HCT116 (cell line): ENCODE data around the gene TRIM64. TPM values are rescaled to one million over a fixed set of nuclear protein-coding genes. Genes with fewer than 3 reads are reported as not detected.
"Not testable (repeated sequence)": the region's sequence is repeated elsewhere in the genome, so short reads cannot be mapped to it uniquely, and the experiment has no call there.

Experiments used
- ATAC-seq: fragments of 200-7000 bp; cut with Tn5 transposase; 2 replicates; pipeline ENCODE4 v1.9.1; 2020; ENCODE audit warnings: mild to moderate bottlenecking, moderate library complexity
- Bru-seq: library from RNA; stranded (reverse); fragments of 400-500 nt; gene quantifications from one replicate; lab custom pipeline; 2021; lab: Mats Ljungman, UMichigan
- BruChase-seq, 2 experiments: library from RNA; stranded (reverse); fragments of 400-500 nt; gene quantifications; one replicate each; lab custom pipeline; 2021; lab: Mats Ljungman, UMichigan
- BruUV-seq: library from RNA; stranded (reverse); fragments of 400-500 nt; replicated peaks from 2 replicates; lab custom pipeline; 2021; lab: Mats Ljungman, UMichigan
- CTCF ChIA-PET: fragments of 300-600 bp; sonication (Branson Sonifier 250); formaldehyde crosslinking; loops from one replicate; lab custom pipeline; 2021; ENCODE audit warnings: antibody characterized with exemption; lab: Charles Lee
- POLR2A ChIA-PET: fragments of 300-600, 350-600 bp; sonication (Branson Sonifier 250); formaldehyde crosslinking; loops from one replicate; lab custom pipeline; 2021; ENCODE audit warnings: antibody characterized with exemption; lab: Charles Lee
- RAD21 ChIA-PET, 2 experiments: fragments of 300-600 bp; sonication (Branson Sonifier 250); formaldehyde crosslinking; loops; one replicate each; lab custom pipeline; 2023; ENCODE audit warnings: low total read pairs in 2 of 2; ENCODE audit not compliant: uncharacterized antibody in 2 of 2, unreplicated experiment in 2 of 2, low non-redundant PET in 1 of 2; lab: Charles Lee
- DNase-seq: peaks from one replicate; pipeline ENCODE4 v3.0.0-alpha.2; 2010; ENCODE audit warnings: low read depth, low spot score
- H2AFZ ChIP-seq: fragments of 200-600 bp; shearing (Covaris generic), sonication (generic); 2 replicates; pipeline ENCODE4 v1.6.1; 2017; ENCODE audit warnings: low read depth, mixed run types, mixed read lengths, antibody characterized with exemption, low read length; ENCODE audit not compliant: poor library complexity, severe bottlenecking
- H3K27ac ChIP-seq: 2 replicates; pipeline ENCODE4 v1.5.1; 2012; ENCODE audit warnings: low read depth, low read length
- H3K27me3 ChIP-seq: fragments of 200-600 bp; sonication (generic); 2 replicates; pipeline ENCODE4 v1.6.1; 2016; ENCODE audit warnings: mixed run types, low read length, mixed read lengths; ENCODE audit not compliant: insufficient read depth
- H3K36me3 ChIP-seq, 2 experiments: fragments of 200-500 bp in 1 of 2; fragments of 200-600 bp in 1 of 2; sonication (Bioruptor generic) in 1 of 2; sonication (generic) in 1 of 2; 2 replicates each; pipeline versions ENCODE4 v1.5.1 to v1.6.1; 2014 to 2016; ENCODE audit warnings: low read length in 2 of 2, inconsistent platforms in 1 of 2, mixed read lengths in 1 of 2, mixed run types in 1 of 2; ENCODE audit not compliant: insufficient read depth in 2 of 2, control insufficient read depth in 1 of 2
- H3K4me1 ChIP-seq, 2 experiments: fragments of 200-600 bp in 1 of 2; sonication (generic) in 1 of 2; 2 replicates each; pipeline versions ENCODE4 v1.5.1 to v1.6.1; 2012 to 2017; ENCODE audit warnings: low read length in 2 of 2, inconsistent platforms in 1 of 2, mild to moderate bottlenecking in 1 of 2, mixed read lengths in 1 of 2, mixed run types in 1 of 2, moderate library complexity in 1 of 2; ENCODE audit not compliant: insufficient read depth in 2 of 2, control insufficient read depth in 1 of 2
- H3K4me2 ChIP-seq: fragments of 200-600 bp; sonication (generic); 2 replicates; pipeline ENCODE4 v1.6.1; 2017; ENCODE audit warnings: mixed run types, low read length, mixed read lengths
- H3K4me3 ChIP-seq, 2 experiments: fragments of 200-600 bp in 1 of 2; sonication (generic) in 1 of 2; replicated peaks in 1 of 2; 2 replicates each; pipeline ENCODE4 v1.5.1; 2011 to 2016; ENCODE audit warnings: low read length in 2 of 2, control low read depth in 1 of 2, low read depth in 1 of 2, mild to moderate bottlenecking in 1 of 2, mixed read lengths in 1 of 2, mixed run types in 1 of 2
- H3K79me2 ChIP-seq: fragments of 200-600 bp; sonication (generic); 2 replicates; pipeline ENCODE4 v1.6.1; 2017; ENCODE audit warnings: mild to moderate bottlenecking, mixed run types, low read length, moderate library complexity, mixed read lengths; ENCODE audit not compliant: insufficient read depth
- H3K9ac ChIP-seq: fragments of 200-600 bp; sonication (generic); 2 replicates; pipeline ENCODE4 v1.6.1; 2016; ENCODE audit warnings: low read length, mixed read lengths
- H3K9me2 ChIP-seq: fragments of 200-600 bp; sonication (generic), shearing (Covaris generic); 2 replicates; pipeline ENCODE4 v1.6.1; 2017; ENCODE audit warnings: mixed run types, mild to moderate bottlenecking, moderate library complexity; ENCODE audit not compliant: insufficient read depth
- H3K9me3 ChIP-seq, 2 experiments: fragments of 200-500 bp in 1 of 2; fragments of 200-600 bp in 1 of 2; sonication (Bioruptor generic) in 1 of 2; sonication (generic) in 1 of 2; 2 replicates each; pipeline ENCODE4 v1.6.1; 2014 to 2017; ENCODE audit warnings: low read length in 2 of 2, mixed read lengths in 2 of 2, inconsistent platforms in 1 of 2, low read depth in 1 of 2, mild to moderate bottlenecking in 1 of 2, mixed run types in 1 of 2, moderate library complexity in 1 of 2; ENCODE audit not compliant: control insufficient read depth in 1 of 2, insufficient read depth in 1 of 2
- H4K20me1 ChIP-seq: fragments of 200-600 bp; sonication (generic), shearing (Covaris generic); 2 replicates; pipeline ENCODE4 v1.6.1; 2017; ENCODE audit warnings: mixed run types, mild to moderate bottlenecking, moderate library complexity; ENCODE audit not compliant: insufficient read depth
- CBX3 ChIP-seq: IDR thresholded peaks from 2 replicates; pipeline ENCODE4 v1.6.1; 2012; ENCODE audit warnings: low read depth
- EGR1 ChIP-seq: IDR thresholded peaks from 2 replicates; pipeline ENCODE4 v1.6.1; 2012; ENCODE audit warnings: low read depth
- ELF1 ChIP-seq: IDR thresholded peaks from 2 replicates; pipeline ENCODE4 v1.6.1; 2012; ENCODE audit warnings: low read depth, borderline replicate concordance
- FOSL1 ChIP-seq: IDR thresholded peaks from 2 replicates; pipeline ENCODE4 v1.6.1; 2012; ENCODE audit warnings: low read depth
- POLR2A ChIP-seq: IDR thresholded peaks from 2 replicates; pipeline ENCODE4 v1.7.0; 2011; ENCODE audit warnings: borderline replicate concordance; ENCODE audit not compliant: insufficient read depth, insufficient read length; ENCODE audit errors: extremely low read depth
- SIN3A ChIP-seq: IDR thresholded peaks from 2 replicates; pipeline ENCODE4 v1.6.1; 2012; ENCODE audit warnings: low read depth
- SRF ChIP-seq: IDR thresholded peaks from 2 replicates; pipeline ENCODE4 v1.6.1; 2012; ENCODE audit warnings: low read depth
- YY1 ChIP-seq: IDR thresholded peaks from 2 replicates; pipeline ENCODE4 v1.6.1; 2011; ENCODE audit warnings: low read length, low read depth, moderate library complexity, mild to moderate bottlenecking; ENCODE audit not compliant: insufficient replicate concordance; ENCODE audit errors: extremely low read depth
- ZFX ChIP-seq: fragments of 450-650 bp; IDR thresholded peaks from 2 replicates; pipeline ENCODE4 v1.6.1; 2017
- intact Hi-C: fragments of 100-400 bp; cut with micrococcal nuclease; formaldehyde crosslinking; loops from 2 replicates; pipeline ENCODE4 v1.10.0; 2022
- long read RNA-seq: library from polyadenylated mRNA; unstranded; transcript quantifications from one replicate; pipeline ENCODE4 v2.0.0, GENCODE V29; 2021; ENCODE audit not compliant: unreplicated experiment
- polyA plus RNA-seq: library from polyadenylated mRNA; unstranded; fragments of >200 nt; gene quantifications from 2 replicates; pipeline ENCODE4 v1.2.1, GENCODE V29; 2012; ENCODE audit warnings: missing spikeins
- total RNA-seq: library from RNA; stranded (reverse); gene quantifications from one replicate; pipeline ENCODE4 v1.2.1, GENCODE V29; 2021; ENCODE audit not compliant: unreplicated experiment
- TF ChIP-seq, protein P1 (sequence below): IDR thresholded peaks from 2 replicates; pipeline ENCODE4 v1.6.1; 2012; ENCODE audit warnings: low read depth
- TF ChIP-seq, protein P2 (sequence below): IDR thresholded peaks from 2 replicates; pipeline ENCODE4 v1.6.1; 2011; ENCODE audit warnings: mild to moderate bottlenecking, low read length, moderate library complexity; ENCODE audit not compliant: insufficient replicate concordance; ENCODE audit errors: extremely low read depth

The TRIM64 gene, protein sequence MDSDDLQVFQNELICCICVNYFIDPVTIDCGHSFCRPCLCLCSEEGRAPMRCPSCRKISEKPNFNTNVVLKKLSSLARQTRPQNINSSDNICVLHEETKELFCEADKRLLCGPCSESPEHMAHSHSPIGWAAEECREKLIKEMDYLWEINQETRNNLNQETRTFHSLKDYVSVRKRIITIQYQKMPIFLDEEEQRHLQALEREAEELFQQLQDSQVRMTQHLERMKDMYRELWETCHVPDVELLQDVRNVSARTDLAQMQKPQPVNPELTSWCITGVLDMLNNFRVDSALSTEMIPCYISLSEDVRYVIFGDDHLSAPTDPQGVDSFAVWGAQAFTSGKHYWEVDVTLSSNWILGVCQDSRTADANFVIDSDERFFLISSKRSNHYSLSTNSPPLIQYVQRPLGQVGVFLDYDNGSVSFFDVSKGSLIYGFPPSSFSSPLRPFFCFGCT
- total RNA-seq: not detected
- not detected in 2 replicates for polyA plus RNA-seq
- Bru-seq, nascent RNA: not detected
- BruChase-seq, experiment 1, labeled RNA remaining after a 6-hour chase: not detected
- BruChase-seq, experiment 2, labeled RNA remaining after a 2-hour chase: not detected
- long read RNA-seq: 0 reads

DNA sequence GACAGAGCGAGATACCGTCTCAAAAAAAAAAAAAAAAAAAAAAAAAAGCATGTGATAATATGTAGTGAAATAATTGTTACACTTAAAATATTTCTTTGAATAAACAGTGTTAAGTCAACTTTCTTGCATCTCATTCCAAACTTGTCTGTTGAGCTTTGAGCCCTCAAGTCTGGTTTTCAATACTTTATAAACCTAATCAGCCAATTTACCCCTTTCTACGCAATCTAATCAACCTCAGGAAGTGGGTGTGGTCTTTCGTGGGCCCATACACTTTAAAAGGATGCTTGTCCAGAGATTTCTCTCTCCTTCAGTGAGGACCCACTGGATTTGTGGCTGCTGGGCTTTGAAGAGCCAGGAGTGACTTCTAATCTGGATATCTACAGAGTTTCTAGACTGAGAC is at the start of gene TRIM64:
Gene TRIM64, plus strand, starts transcription at position 301 of the 400 bp plus-strand sequence. CDS start 2,467 bp downstream, outside the sequence.
- H3K4me3 ChIP-seq, H2AFZ ChIP-seq, BruUV-seq, RAD21 ChIA-PET, H3K9ac ChIP-seq, H3K27me3 ChIP-seq, H3K79me2 ChIP-seq, intact Hi-C loops, H3K4me2 ChIP-seq, H4K20me1 ChIP-seq, H3K9me3 ChIP-seq, H3K4me1 ChIP-seq, H3K27ac ChIP-seq, POLR2A ChIA-PET, CTCF ChIA-PET, DNase-seq, H3K36me3 ChIP-seq, ATAC-seq, H3K9me2 ChIP-seq: not testable (repeated sequence)

DNA sequence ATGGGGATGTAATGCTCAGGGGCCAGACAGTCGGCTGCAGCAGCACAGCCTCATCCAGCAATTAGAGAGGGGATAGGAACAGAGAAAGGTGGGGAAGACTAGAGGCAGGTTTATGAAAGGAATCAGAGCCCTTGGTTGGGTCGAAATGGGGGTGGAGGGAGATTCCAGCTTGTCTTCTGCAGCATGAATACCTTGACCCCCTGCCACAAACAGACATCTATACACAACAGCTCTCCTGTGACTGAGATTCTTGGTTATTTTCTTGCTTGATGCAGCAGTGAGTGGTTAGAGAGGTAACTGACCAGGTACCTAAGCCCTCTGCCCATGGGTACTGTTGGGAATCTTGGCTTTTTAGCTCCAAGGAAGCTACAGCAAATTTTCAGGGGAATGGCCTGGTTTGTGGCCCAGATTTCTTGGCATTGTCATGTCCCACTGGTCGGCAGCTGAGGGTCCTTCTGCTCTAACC is 43.6 kb upstream of the TRIM64 start, which contains the start of gene TRIM49D1:
Gene TRIM49D1, minus strand, starts transcription at position 51 of the 466 bp plus-strand sequence. CDS start 4,535 bp downstream, outside the sequence.
- H3K9me3 ChIP-seq: no peaks in the 10 kb centered on the region
- BruUV-seq: no TSS peak
- H2AFZ ChIP-seq: no peak within 1 kb of the TSS
- no peaks in the 10 kb centered on the region for H3K9me2 ChIP-seq
- ChIA-PET RAD21 (no interaction called here), POLR2A (no interaction called here), CTCF (no interaction called here)
- no peak within 1 kb of the TSS for H3K4me2 ChIP-seq
- H3K4me1 ChIP-seq: no peaks in the 10 kb centered on the region
- DNase-seq (no peak), ATAC-seq (no peak)
- intact Hi-C loops: no loop called here
- H3K36me3 ChIP-seq: no peaks in the 10 kb centered on the region
- H3K27me3 ChIP-seq: peaks cover 6% of the 10 kb centered on the region
- H3K27ac ChIP-seq: no peak within 1 kb of the TSS
- no peaks in the 10 kb centered on the region for H4K20me1 ChIP-seq
- H3K9ac ChIP-seq: no peak within 1 kb of the TSS
- H3K4me3 ChIP-seq: no peak within 1 kb of the TSS
- no peaks in the 10 kb centered on the region for H3K79me2 ChIP-seq
- TF ChIP-seq, protein P1, sequence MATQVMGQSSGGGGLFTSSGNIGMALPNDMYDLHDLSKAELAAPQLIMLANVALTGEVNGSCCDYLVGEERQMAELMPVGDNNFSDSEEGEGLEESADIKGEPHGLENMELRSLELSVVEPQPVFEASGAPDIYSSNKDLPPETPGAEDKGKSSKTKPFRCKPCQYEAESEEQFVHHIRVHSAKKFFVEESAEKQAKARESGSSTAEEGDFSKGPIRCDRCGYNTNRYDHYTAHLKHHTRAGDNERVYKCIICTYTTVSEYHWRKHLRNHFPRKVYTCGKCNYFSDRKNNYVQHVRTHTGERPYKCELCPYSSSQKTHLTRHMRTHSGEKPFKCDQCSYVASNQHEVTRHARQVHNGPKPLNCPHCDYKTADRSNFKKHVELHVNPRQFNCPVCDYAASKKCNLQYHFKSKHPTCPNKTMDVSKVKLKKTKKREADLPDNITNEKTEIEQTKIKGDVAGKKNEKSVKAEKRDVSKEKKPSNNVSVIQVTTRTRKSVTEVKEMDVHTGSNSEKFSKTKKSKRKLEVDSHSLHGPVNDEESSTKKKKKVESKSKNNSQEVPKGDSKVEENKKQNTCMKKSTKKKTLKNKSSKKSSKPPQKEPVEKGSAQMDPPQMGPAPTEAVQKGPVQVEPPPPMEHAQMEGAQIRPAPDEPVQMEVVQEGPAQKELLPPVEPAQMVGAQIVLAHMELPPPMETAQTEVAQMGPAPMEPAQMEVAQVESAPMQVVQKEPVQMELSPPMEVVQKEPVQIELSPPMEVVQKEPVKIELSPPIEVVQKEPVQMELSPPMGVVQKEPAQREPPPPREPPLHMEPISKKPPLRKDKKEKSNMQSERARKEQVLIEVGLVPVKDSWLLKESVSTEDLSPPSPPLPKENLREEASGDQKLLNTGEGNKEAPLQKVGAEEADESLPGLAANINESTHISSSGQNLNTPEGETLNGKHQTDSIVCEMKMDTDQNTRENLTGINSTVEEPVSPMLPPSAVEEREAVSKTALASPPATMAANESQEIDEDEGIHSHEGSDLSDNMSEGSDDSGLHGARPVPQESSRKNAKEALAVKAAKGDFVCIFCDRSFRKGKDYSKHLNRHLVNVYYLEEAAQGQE: no peak
- TF ChIP-seq YY1 (no peak), ELF1 (no peak), FOSL1 (no peak), CBX3 (no peak), EGR1 (no peak), ZFX (no peak), SIN3A (no peak), POLR2A (no peak), SRF (no peak)
- TF ChIP-seq, protein P2, sequence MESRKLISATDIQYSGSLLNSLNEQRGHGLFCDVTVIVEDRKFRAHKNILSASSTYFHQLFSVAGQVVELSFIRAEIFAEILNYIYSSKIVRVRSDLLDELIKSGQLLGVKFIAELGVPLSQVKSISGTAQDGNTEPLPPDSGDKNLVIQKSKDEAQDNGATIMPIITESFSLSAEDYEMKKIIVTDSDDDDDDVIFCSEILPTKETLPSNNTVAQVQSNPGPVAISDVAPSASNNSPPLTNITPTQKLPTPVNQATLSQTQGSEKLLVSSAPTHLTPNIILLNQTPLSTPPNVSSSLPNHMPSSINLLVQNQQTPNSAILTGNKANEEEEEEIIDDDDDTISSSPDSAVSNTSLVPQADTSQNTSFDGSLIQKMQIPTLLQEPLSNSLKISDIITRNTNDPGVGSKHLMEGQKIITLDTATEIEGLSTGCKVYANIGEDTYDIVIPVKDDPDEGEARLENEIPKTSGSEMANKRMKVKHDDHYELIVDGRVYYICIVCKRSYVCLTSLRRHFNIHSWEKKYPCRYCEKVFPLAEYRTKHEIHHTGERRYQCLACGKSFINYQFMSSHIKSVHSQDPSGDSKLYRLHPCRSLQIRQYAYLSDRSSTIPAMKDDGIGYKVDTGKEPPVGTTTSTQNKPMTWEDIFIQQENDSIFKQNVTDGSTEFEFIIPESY: no peak
